Ishikawa (cell line): Measurements from ENCODE around the gene DDX31.

Experiments
- TAF1 ChIP-seq: IDR thresholded peaks from 2 replicates; pipeline ENCODE4 v1.6.1; 2012; ENCODE audit warnings: low read depth, mild to moderate bottlenecking
- TF ChIP-seq, protein P1 (sequence below): IDR thresholded peaks from 2 replicates; pipeline ENCODE4 v1.6.1; 2012

DNA sequence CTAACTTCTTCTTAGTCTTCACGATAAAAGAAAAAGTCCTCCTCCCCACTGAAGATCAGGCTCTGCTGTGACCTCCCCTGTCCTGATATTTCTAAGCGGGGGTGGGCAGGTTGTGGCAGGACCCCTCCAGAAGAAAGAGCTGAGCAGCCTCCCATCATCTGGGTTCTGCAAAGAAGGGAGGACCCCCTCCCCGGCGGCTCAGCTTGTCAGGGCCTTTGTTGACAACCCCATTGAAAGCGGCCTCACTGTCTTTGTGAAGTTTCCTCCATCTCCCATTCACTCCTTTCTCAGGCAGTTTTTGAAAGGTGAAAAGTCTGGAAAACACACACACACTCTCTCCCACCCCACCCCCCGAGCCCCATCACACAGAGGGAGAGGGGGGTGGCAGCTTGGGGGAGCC, 113.5 kb downstream of the DDX31 start:
- TF ChIP-seq, protein P1, sequence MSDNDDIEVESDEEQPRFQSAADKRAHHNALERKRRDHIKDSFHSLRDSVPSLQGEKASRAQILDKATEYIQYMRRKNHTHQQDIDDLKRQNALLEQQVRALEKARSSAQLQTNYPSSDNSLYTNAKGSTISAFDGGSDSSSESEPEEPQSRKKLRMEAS: no peak
- TF ChIP-seq TAF1: no peak
